Stimulated activated CD4-positive, alpha-beta T cell treated with anti-CD3 and anti-CD28 coated beads, Interleukin-15, amount 100 ng/mL, for 24 hours (primary cell): Measurements from ENCODE around the gene CCDC51.

ENCODE experiments used
- DNase-seq: peaks from one replicate; pipeline ENCODE4 v3.0.0-alpha.2; 2020

CCDC51 gene

DNA sequence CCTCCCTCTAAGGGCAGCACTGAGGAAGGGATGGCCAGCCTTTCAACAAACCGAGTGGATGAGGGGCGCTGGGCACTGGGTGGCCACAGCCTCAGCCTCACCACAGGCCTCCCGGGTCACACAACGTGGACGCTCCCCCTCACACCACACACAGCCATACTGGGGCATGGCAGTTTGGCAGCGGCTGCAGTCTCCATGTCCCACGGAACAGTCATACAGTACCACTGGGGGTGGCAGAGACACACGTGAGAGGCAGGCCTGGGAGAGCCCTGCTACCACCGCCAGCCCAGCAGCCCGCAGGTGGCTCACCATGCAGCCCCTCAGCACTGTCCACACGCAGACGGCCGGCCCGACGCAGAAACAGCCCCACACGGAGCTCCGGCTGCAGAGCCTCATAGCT, 21.8 kb downstream of the CCDC51 start:
- no peak for DNase-seq

DNA sequence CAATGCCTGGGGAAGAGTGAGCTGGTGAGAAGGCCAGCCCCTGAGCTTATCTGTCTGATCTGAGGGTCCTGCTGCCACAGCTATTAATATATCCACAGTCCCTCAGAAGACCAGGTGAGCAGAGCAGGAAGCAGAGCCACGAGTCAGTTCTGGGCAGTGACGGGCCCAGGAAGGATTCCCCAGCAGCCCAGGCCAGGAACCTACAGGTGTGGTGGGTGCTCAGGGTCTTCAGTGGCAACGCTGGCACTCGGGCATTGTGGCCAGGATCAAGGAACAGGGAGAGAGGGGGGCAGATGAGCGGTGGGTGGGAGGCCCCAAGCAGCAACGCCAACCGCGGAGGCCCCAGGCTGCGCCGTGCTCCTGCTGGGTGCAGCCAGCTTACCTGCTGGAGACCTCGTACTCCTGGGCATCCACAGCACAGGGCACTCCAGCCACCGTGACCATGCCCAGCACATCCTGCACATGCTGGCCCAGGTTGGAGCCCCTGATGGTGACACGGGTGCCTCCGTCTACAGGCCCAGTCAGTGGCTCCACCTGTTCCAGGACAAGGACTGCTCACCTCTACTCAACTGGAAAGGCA, 22.3 kb downstream of the CCDC51 start:
- DNase-seq: no peak

DNA sequence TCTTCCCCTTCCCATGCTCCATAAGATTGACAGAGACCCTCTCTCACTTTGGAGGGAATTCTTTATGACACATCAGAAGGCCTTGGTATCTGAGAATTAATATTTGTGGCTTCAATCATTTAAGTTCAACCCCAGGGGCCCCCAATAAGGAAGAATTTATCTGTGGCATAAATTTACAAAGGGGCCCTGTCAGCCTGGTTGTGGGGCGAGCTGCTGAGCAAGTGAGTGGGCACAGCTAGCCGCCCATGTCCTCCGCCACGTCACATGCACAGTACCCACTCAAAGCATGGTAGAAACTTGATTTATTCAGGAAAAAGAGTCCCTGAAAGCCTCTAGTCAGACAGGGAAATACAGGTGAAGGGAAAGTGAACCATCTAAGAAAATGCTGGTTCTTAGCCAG, 23.4 kb downstream of the CCDC51 start:
- no peak for DNase-seq

DNA sequence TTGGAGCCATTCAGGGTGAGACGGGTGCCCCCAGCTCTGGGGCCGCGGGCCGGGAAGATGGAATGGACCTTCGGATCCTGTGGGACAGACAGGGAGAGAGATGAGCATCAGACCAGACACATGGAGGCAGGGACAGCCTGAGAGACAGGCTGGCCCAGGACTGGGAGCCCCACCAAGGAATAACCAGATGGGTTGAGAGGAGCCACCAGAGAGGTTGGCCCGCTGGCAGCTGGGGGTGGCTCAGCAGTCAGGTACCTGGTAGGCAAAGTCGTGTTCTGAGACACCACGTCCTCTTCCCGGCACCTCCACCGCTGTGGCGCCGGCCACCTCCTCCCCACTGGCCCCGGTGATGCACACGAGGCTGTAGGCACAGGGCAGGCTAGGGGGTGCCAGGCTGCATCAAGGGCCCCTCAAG, 23.8 kb downstream of the CCDC51 start:
- DNase-seq: no peak

DNA sequence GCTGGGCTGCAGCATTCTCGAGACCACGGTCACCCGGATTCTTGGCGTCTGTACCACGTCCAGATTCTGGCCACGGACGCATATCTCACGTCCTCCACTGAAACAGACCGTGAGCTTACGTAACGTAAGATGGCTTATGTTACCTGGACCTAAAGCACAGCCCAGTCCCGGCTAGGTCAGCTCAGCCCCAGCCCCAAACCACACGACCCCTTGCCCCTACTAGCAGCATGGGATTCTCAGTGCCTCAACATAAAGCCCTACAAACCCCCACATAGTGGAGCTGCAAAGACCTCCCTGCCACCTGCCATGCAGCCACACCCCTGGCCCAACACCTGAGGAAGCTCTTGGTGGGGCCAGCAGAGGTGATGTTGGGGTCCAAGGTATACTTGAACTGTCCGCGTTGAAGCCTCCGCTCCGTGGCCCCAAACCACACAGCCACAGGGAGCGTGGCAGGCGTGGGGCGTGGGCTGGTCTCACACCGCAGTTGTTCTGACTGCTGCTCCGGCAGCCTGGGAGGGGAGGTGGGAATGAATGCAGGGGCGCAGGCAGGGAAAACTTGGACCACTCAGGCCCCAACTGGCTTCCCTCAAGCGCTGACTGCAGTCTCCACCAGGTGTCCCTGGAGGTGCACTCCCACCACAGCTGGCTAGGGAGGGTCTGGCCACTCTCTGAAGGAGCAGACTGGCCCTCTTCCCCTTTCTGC, 24.5 kb downstream of the CCDC51 start:
- DNase-seq: no peak

DNA sequence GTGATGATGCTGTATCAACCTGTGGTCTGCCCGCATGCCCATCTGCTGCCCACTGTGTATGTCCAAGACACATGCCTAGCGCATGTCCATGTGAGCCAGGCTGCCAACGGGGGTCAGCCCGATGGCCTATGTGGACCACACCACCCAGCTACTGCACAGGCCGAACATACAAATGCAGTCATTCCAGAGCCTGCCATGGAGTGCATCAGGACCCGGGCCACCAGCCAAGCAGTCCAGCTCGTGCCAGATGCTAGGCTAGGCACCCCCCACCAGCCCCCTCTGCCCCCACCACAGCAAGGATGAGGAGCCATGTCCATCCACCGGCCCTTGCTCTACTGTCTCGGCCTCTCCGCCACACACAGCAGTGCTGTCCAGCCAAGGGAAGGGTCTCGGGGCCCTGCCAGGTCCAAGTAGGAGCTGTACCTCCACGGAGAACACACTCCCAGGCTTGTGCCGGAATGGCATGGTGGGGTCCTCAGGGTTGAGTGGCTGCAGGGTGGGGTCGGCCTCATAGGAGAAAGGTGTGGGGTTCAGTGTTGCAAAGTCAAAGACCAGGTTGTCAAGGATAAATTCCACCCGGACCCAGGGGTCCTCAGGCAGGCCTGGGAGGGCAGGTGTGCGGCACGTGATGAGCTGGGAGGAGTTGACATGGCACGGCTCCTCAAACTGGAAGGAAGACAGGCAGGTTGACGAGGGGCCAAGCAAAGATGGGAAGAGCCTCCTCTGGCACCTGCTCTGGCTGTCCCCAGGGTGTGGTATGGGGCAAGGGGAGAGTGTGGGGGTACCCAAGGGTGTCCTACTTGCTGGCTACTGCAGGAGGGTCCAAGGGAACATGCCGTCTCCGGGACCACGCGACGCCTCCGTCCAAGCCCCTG, 25.3 kb downstream of the CCDC51 start:
- no peak for DNase-seq

DNA sequence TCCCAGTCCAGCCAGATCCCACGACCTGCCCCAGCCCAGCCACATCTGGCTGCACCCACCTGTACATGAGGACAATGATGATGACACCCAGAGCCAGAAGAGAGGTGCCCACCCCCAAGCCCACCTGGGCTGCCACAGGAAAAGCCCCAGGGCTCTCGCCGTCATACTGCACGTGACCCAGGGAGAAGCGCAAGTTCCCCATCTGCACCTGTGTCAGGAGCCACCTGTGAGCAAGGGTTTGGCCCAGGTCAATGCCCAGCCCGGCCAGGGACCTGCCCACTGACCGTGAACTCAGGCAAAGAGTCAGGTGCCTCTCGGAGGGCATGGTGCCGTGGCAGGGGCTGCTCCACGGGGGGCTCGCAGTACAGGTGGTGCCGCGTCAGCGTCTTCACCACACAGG, 26.3 kb downstream of the CCDC51 start:
- no peak for DNase-seq

DNA sequence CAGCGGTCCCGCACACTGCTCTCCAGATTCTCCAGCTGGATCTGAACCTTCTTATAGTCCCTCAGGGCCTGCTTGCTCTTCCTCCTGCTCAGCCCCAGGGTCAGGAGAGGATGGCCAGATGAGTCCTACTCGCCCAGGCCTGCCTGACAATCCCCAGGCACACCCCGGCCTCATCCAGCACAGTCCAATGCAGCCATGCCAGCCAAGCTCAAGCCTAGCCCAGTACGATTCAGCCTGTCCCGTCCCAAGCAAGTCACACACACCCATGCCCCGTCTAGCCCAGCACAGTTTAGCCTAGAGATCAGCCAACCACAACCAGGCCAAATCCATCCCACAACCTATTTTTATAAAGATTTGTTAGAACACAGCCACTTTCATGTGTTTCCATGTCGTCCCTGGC, 26.8 kb downstream of the CCDC51 start:
- no peak for DNase-seq

DNA sequence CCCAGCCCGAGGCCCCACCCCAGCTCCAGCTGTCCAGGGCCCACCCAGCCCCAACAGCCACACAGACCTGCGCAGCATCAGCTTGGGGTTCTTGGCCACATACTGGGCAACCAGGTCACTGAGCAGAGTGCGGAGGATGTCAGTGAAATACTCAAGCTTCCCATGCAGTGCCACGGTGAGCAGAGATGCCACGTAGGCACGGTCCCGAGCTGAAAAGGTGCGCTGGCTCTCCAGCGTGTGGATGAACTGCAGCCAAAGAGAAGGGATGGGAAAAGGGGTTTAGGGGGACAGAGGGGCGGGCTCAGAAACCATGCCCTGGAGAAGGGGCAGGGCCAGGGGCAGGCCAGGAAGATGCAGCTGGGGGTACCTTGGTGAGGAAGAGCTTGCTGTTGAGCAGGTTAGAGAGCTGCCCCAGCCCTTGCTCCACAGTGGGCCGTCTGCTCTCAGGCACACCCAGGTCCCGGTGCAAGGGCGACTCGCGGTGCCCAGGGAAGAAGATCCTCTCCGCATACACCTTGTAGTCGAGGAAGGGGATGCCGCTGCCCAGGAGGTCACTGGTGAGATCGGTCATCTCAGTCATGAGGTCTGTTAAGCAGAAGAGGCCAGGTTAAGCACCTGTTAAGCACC, 27.4 kb downstream of the CCDC51 start:
- no peak for DNase-seq

DNA sequence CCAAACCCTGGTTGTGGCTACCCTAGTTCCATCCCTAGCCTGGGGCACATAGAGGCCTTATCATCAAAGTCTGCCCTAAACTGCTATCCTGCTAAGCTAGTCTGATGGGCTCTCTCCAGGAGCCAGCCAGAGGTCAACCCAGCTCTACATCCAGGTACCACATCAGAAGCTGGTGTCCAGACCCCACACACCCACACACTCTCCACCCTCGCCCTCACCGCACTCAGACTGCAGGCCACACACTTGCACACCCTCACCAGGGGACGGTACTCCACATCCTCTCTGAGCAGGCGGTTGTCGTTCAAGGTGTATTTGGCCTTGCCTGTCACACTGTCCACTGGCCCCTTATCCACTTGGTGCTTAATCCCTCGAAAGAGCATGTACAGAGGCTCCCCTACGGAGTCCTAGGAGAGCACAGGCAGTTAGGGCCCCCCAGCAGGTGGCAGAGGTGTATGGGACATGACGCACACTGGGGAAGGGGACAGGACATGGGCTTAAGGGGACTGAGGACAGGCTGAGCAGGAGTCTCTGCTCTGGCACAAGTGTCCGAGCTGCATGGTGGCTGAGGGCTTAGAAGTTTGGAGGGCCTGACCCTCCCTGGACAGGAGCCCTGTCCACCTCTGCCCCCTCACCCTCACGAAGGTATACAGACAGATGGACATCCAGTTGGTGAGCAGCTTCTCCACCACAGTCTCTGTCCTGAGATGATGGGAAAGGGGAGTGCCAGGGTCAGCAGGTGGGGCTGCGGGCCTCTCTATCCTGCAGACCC, 28.1 kb downstream of the CCDC51 start:
- DNase-seq: no peak

DNA sequence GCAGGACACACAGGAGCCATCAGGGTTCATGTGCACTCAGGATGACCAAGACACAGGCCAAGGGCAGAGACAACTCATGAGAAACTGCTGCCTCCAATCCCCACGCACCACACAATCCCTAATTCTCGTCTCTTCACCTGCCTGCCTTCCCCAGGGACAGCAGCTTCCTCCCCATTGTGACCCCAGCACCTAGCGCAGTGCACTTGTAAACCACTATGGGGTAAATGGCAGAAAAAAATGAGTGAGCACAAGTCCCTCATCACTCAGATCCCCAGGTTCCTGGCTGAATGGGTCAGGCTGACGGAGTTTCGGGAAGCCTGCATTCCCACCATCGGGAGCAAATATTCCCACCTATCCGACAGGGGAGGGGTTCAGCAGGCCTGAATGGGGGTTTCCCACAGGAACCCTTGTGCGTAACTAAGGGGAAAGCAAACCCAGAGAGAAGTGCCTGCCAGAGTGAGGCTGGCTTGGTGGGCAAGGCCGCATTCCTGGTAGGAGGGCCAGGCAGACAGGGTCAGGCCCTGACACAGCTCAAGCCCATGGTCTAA, 28.8 kb downstream of the CCDC51 start:
- no peak for DNase-seq

DNA sequence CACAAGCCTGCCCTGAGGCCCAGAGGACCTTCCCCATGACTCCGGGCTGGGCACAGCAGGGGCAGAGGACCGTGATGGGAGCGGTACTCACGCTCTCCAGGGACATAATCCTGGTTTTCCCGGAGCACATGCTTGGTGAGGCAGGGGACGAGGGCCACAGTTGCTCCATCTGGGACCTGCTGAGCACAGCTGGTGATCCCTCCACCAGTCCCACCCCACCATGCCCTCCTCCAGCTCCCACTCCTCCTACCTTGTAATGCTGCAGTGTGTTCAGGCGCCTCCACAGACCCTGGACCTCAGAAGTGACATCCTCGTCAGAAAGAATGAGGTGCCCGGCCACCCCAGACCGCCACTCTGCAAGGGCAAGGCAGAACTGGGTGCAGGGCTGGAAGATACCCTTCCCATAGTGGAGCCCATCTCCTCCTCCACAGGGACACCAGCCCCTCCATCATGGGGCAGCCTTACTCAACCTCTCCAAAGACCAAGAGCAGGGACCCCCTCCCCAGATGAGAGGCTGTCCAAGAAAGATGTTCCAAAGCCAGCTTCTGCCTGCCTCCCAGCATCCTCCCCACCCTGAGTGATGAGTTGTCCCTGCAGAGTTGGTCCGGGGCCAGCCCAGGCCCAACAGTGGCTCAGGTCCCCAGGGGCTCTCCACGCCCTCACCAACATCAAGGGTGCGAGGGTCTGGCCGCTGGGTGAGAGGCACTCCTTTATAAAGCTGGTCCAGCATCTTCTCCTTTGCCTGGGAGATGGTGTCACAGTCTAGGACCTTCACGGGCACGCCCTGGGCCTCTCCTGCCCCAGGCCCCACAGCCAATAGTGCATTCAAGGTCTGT, 29.5 kb downstream of the CCDC51 start:
- DNase-seq: no peak

DNA sequence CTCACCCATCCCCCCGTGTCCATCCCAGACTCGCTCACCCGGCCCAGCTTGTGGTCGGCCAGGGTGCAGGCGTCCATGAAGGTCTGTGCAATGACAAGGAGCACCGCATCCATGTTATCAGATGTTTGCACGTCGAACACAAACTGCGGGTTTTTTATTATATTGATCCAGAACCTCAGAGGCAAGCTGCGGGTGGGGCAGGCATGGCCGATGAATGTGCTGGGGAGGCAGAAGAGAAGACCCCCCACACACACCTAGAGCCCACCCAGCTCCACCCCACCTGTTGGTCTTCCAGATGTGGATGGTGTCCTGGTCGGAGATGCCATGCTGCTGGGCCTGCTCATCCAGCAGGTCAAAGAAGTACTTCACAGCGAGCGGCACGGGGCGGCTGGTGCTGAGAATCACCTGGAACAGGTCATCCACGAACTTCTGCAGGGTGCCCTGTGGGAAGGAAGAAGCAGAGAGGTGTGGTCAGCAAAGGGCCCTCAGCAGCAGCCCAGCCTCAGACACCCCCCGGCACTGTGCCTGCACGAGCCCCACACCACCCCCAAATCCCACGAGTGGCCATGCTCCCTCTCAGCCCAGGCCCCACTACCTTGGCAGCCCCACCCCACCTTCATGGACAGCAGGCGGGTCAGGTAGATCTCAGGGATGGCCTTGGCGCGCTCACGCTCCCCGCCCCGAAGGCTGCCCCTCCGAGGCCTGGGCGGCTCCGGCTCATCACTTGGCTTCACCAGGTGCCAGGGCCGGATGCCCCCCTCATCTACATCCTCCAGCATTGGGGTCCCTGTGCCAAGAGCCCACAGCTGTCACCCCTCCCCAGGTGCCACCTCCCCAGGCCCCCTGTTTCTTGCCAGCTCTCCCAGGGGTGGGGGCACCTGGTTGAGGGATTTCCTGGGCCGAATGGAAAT, 30.4 kb downstream of the CCDC51 start:
- DNase-seq: peak; percentile 1

DNA sequence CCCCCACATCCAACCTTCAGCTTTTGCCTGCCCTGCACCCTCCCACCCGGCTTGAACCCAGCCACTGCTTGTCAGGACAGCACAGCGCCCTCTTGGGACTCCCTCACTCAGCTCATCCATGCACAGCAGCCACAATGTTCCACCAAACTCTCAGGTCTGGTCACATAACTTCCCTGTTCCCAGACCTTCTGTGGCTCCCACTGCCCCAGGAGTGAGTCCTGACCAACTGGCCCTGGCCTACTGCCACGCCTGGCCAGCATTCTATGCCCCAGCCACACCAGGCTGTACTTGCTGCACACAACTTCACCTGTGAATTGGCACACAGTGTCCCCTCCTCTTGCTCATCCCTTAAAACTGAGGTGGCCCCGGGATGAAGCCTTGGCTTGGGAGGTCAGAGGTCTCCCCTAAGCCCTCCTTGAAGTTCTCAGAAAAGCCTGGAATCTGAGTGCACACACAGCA, 31.1 kb downstream of the CCDC51 start:
- DNase-seq: peak; percentile 3

DNA sequence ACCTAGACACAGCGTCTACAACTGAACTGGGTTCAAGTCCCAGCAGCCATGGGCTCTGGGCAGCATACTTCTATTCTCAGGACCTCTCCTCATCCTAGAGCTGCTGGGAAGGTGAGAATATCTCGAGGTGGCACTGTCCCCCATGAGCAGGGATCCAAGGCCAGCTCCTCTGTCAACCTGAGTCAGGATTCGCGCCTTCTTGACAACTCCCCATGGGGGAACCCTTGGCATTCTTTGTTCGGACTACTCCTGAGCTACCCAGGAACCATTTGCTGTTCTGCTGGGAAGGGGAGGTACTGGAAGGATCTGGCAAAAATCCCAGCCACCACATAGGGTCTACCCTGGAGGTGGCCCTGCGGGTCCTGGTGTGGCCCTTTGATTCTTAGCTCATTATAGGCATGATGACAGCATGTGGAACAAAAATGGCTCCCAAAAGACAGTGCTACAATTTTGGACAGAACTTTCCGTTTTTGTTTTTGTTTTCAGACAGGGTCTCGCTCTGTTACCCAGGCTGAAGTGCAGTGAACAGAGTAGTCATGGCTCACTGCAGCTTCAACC, 32.3 kb downstream of the CCDC51 start:
- no peak for DNase-seq

DNA sequence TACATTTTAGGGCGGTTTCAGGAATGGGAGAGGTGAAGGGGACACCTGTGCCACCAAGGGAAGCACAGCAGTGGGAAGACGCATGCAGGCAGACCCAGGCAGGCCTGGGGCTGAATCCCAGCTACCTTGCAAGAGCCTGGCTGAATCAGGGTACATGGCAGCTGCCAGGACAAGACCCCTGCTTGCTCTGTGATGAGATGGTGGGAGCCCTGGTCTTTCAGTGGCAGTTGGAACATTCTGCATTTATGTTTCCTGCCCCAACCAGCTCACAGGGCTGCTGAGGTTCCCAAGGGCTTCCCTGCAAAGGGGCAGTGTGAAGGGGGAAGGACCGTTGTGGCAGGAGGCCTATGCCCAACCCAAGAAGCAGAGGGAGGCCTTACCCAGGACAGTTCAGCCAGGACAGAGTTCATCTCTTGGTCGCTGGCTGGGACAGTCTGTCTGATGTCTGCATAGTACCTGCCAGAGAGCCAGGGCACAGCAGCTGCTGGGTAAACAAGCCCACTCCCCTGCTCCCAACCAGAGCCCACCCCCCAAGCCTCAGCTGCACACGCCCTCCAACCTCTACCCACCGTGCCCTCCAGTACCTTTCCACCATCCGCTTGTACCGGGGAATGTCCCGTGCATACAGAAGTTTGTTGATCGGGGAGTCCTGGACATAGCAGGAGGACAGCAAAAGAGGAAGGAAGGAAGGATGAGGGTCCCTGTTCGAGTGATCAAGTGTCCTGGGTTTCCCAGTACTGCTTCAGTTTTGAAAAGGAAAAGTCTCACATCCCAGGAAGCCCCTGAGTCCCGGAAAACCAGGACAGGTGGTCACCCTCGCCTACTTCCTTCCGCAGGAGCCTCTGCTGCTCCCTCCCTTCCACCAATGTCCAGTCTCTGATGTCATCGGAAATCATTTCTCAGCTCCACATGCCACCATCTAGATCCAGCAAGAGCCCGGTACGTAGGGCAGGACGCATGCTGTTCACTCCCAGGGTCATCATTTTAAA, 33.2 kb downstream of the CCDC51 start:
- DNase-seq: peak; percentile 0

DNA sequence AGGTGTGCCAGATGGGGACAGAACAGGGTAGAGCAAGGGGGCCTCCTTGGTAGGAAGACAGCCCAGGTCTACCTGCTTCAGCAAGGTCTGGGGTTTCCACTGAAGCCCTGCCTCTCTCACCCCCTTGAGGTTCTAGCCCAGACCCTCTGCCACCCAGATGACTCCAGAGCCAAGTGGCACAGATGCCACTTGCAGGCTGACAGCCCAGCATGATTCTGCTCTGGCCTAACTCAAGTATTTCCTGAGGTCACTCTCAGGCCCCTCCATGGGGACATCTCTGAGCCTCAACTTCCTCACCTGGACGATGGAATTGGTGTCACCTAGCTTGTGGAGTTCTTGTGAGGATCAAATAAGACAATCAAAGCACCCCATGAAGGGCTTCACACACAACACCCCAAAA, 33.9 kb downstream of the CCDC51 start:
- no peak for DNase-seq

DNA sequence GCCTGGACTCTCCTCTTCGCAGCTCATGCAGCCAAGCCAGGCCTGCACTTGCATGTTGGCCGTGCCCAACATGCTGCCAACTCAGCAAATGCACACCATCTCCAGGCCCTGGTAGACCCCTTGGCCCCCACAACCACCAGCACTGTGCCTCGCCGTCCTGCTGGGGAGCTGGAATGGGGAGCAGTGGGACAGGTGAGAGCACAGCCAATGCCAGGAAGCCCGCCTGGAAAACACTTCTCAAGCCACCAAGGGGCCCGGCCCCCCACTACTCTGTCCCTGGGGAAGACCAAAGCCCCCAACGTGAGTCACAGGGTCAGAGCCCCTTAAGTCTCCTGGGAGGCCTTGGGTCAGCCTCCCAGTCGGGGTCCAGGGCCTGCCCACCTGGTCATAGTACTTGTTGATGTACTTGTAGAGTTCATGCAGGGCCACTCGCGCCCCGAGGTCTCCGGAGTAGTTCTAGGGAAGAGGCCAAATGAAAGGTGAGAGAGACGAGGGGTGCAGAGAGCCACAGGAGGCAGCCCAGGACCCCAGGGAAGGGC, 34.5 kb downstream of the CCDC51 start:
- no peak for DNase-seq
